Measurements from ENCODE around the gene PREX1.

Gene PREX1

GRCh38 chr20:48832405-48832730 is 4.6 kb upstream of the PREX1 start:
- DNase-seq, result no peak
- Histone ChIP-seq H3K27me3 (replicated peaks) (no peaks in the 10 kb centered on the region), H3K27ac (no peak overlapping the region), H3K4me3 (ENCODE audit: low read depth, low read length) (no peak overlapping the region), H3K36me3 (replicated peaks) (no peaks in the 10 kb centered on the region)
- TF ChIP-seq CTCF (IDR thresholded peaks at IDR 0.05; ENCODE audit: low read depth, low read length, missing control alignments), result no peak
- in situ Hi-C loops (cut with HindIII; ENCODE audit: low pct_ligation_motif_present, low sequenced_read_pairs), result no loop called here

GRCh38 chr20:48831718-48832404 is 4.1 kb upstream of the PREX1 start:
- Histone ChIP-seq H3K27me3 (replicated peaks) (no peaks in the 10 kb centered on the region), H3K4me3 (ENCODE audit: low read depth, low read length) (no peak overlapping the region), H3K36me3 (replicated peaks) (no peaks in the 10 kb centered on the region), H3K27ac (no peak overlapping the region)
- in situ Hi-C loops (cut with HindIII; ENCODE audit: low pct_ligation_motif_present, low sequenced_read_pairs), result no loop called here
- no peak for TF ChIP-seq CTCF (IDR thresholded peaks at IDR 0.05; ENCODE audit: low read depth, low read length, missing control alignments)
- no peak for DNase-seq

- Histone ChIP-seq H3K4me3 (ENCODE audit: low read depth, low read length) (no peak overlapping the region), H3K27me3 (replicated peaks) (no peaks in the 10 kb centered on the region), H3K27ac (no peak overlapping the region), H3K36me3 (replicated peaks) (no peaks in the 10 kb centered on the region)
- in situ Hi-C loops (cut with HindIII; ENCODE audit: low pct_ligation_motif_present, low sequenced_read_pairs), result no loop called here
- TF ChIP-seq CTCF (IDR thresholded peaks at IDR 0.05; ENCODE audit: low read depth, low read length, missing control alignments), result no peak
- DNase-seq, result no peak
Measured at GRCh38 chr20:48830826-48831318, 3.1 kb upstream of the PREX1 start.

- no peaks in the 10 kb centered on the region for H3K36me3 ChIP-seq (replicated peaks)
- in situ Hi-C loops (cut with HindIII; ENCODE audit: low pct_ligation_motif_present, low sequenced_read_pairs), result no loop called here
- H3K4me3 ChIP-seq (ENCODE audit: low read depth, low read length), result no peak overlapping the region
- no peak for TF ChIP-seq CTCF (IDR thresholded peaks at IDR 0.05; ENCODE audit: low read depth, low read length, missing control alignments)
- H3K27me3 ChIP-seq (replicated peaks), result no peaks in the 10 kb centered on the region
- H3K27ac ChIP-seq, result no peak overlapping the region
- no peak for DNase-seq
Measured at GRCh38 chr20:48829940-48830339, 2.1 kb upstream of the PREX1 start.

GRCh38 chr20:48828734-48829460 is 1.1 kb upstream of the PREX1 start:
- Histone ChIP-seq H3K36me3 (replicated peaks) (no peaks in the 10 kb centered on the region), H3K27ac (no peak overlapping the region), H3K4me3 (ENCODE audit: low read depth, low read length) (peak overlapping the region; percentile 57), H3K27me3 (replicated peaks) (no peaks in the 10 kb centered on the region)
- no peak for TF ChIP-seq CTCF (IDR thresholded peaks at IDR 0.05; ENCODE audit: low read depth, low read length, missing control alignments)
- in situ Hi-C loops (cut with HindIII; ENCODE audit: low pct_ligation_motif_present, low sequenced_read_pairs), result no loop called here
- no peak for DNase-seq
